A549 treated with ZK216348 at 1 μM for 4 hours (cell line): ENCODE measurements around the gene NUP88. TPM values are rescaled to one million over a fixed set of nuclear protein-coding genes. Genes with fewer than 3 reads are reported as not detected.

ENCODE experiments used
- total RNA-seq: library from RNA; stranded (reverse); fragments of 200-300 nt; extraction: Qiagen RNA extraction; gene quantifications from 5 replicates; pipeline ENCODE4 v1.2.3, GENCODE V29; 2022; ENCODE audit warnings: low read depth

NUP88 gene
- 84.0 to 108 TPM (median 97.7 TPM) in 5 replicates for total RNA-seq

DNA sequence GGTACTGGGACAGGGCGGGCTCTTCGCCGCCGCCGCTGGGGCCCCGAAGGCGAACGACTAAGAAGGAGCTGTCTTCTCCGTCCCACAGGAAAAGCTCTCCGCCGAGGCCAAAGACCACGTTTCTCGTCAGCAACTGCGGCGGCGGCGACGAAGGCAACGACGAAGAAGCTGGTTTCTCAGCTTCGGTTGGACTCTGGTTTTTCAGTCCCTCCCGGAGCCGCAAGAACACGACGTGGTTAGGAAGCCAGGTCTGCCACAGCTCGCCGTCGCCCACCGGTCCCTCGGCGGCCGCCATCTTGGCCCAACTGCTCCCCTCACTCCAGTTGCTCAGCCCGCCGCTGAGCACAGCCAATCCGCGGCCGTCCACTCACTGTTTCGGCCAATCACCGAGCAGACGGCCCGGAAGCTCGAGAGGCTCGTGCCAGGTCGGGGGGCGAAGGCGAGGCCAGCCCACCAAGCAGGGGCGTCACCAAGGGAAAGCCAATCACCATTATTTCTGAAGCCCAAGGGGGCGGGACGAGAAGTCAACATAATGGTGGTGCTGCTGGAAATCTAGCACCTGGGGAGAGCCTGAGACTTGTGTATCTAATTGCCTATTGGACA, at the start of gene NUP88:
NUP88 (minus strand) TSS at position 307 of the 603 bp plus-strand sequence; CDS start at position 295, 12 bp downstream.

DNA sequence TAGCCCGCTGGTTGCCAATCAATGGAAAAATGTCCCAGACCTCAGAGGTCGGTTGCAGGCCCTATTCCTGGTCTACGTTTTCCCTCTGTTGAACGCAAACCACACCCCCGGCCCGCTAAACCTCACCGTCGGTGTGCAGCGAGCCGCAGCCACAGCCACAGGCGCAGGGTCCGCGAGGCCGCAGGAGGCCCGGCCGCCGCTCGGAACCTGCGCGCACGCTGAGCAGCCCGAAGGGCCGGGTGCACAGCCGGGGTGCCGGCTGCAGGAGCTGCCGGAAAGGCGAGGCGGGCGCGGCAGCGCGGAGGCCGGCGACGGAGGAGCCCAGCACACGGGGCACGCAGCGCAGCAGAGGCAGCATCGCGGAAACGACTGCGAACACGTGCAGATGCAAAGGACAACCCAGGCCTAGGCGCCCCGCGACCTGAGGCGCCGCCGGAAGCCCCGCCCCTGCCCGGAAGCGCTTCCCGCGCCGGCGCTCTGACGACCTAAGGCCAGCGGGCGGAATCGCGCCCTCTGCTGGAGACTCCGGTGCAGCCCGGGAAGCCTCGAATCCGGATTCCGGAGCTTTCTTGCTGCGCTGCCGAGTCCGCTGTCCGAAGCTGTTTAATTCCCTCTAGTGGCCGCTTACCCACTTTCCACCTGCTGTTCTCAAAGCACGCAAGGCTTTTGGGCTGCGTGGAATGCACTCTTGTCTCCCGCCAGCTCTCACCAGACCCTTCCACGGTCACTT, 19.4 kb upstream of the NUP88 start, which contains the start of gene C1QBP:
C1QBP (minus strand) TSS at position 440 of the 730 bp plus-strand sequence; CDS start at position 358, 82 bp downstream.

DNA sequence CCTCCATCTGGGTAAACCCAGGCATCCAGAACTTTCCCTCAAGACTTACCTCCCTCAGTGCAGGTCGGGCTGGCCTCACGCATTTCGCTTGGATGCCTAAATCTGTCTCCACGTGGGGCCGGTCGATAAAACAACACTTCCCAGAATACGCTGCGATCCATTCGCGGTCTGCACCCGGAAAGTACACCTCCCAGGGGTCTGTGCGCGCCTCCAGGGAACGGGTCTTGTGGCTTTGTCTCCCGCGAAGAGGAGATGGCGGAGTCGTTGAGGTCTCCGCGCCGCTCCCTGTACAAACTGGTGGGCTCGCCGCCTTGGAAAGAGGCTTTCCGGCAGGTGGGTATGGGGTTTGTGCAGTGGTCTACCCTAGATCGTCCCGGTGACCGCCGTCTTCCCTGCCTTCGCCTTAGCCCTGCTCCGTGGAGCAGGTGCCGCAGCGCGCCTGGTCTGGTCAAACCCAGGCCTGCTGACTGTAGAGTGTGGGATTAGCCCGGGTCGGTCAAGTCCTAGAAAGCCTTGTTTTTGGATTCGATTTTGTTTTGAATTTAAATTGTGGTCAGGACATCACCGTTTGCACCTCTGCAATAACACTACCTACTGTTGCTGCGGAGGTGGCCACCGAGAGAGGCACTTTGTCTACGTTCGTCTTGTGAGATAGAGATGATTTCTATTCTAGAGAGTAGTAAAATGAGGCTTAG, 644 bp upstream of the NUP88 start, which contains the start of gene RPAIN:
RPAIN (plus strand) TSS at position 224 of the 695 bp plus-strand sequence; CDS start at position 253, 29 bp downstream.

Other genes starting within 250 kb of the NUP88 start
- gene ZNF594, start 227.8 kb downstream of the NUP88 start, total RNA-seq: 1.3 to 2.5 TPM (median 1.5 TPM) in 5 replicates
- not detected in 5 replicates for gene SCIMP, start 184.8 kb downstream of the NUP88 start, total RNA-seq
- 36.7 to 51.8 TPM (median 43.4 TPM) in 5 replicates for gene RABEP1, start 137.4 kb downstream of the NUP88 start, total RNA-seq
- gene RPAIN, start 520 bp upstream of the NUP88 start, total RNA-seq: 31.2 to 43.8 TPM (median 34.1 TPM) in 5 replicates
- gene C1QBP, start 19.5 kb upstream of the NUP88 start, total RNA-seq: 505 to 658 TPM (median 563 TPM) in 5 replicates
- 22.5 to 32.7 TPM (median 26.9 TPM) in 5 replicates for gene DHX33, start 49.3 kb upstream of the NUP88 start, total RNA-seq
- gene DERL2, start 66.5 kb upstream of the NUP88 start, total RNA-seq: 94.3 to 119 TPM (median 110 TPM) in 5 replicates
- gene MIS12, start 66.9 kb upstream of the NUP88 start, total RNA-seq: 14.9 to 18.2 TPM (median 17.7 TPM) in 5 replicates
- 2.1 to 4.4 TPM (median 3.0 TPM) in 5 replicates for gene NLRP1, start 164.8 kb upstream of the NUP88 start, total RNA-seq